Measurements from ENCODE around the gene GPC6.

Gene GPC6

GRCh38 chr13:94291631-94292322 is 1065.2 kb downstream of the GPC6 start:
- Histone ChIP-seq H3K14ac (ENCODE audit: low read length in 2 of 2) (no peak overlapping the region), H3K27ac (ENCODE audit: low read length, poor library complexity, severe bottlenecking) (no peak overlapping the region), H2AFZ (ENCODE audit: low read depth, low read length) (no peak overlapping the region), H2BK5ac (ENCODE audit: low read depth, low read length, poor library complexity, severe bottlenecking) (no peak overlapping the region), H2BK12ac (ENCODE audit: low read length in 2 of 2) (no peak overlapping the region), H3K18ac (ENCODE audit: low read depth in 1 of 2, low read length in 2 of 2) (no peak overlapping the region), H2BK15ac (ENCODE audit: low read depth, poor library complexity, severe bottlenecking) (no peak overlapping the region), H4K8ac (ENCODE audit: low read length) (no peak overlapping the region), H3K79me1 (replicated peaks; ENCODE audit: low read length, poor library complexity, severe bottlenecking) (no peaks in the 10 kb centered on the region), H3K4me3 (ENCODE audit: insufficient read depth in 1 of 2, low read depth in 1 of 2, low read length in 2 of 2) (no peak overlapping the region), H3K4me1 (ENCODE audit: control insufficient read depth, insufficient read depth, low read depth, low read length) (no peaks in the 10 kb centered on the region), H3K4ac (ENCODE audit: low read depth in 1 of 2, low read length in 2 of 2) (no peak overlapping the region), H3K23ac (ENCODE audit: low read length in 2 of 2) (no peak overlapping the region), H2BK120ac (ENCODE audit: low read depth, low read length) (no peak overlapping the region), H3K9ac (ENCODE audit: low read length) (no peak overlapping the region), H4K91ac (ENCODE audit: low read length) (no peak overlapping the region), H3K9me3 (ENCODE audit: control insufficient read depth, low read length) (no peaks in the 10 kb centered on the region), H2AK5ac (ENCODE audit: low read length, severe bottlenecking) (no peak overlapping the region), H3K4me2 (ENCODE audit: low read length, poor library complexity, severe bottlenecking) (no peak overlapping the region), H3K27me3 (ENCODE audit: control insufficient read depth in 1 of 2, insufficient read depth in 1 of 2, low read length in 2 of 2) (no peaks in the 10 kb centered on the region), H3K36me3 (ENCODE audit: control insufficient read depth in 1 of 2, insufficient read depth in 2 of 2, low read depth in 1 of 2, low read length in 2 of 2) (peaks cover 0 to 2% of the 10 kb centered on the region in 2 experiments)
- WGBS: 96% methylated on average over 4 of the region's 5 CpGs
- DNase-seq: no peak

- no peaks in the 10 kb centered on the region for H3K27me3 ChIP-seq (ENCODE audit: control insufficient read depth in 1 of 2, insufficient read depth in 1 of 2, low read length in 2 of 2)
- no peak overlapping the region for H2BK12ac ChIP-seq (ENCODE audit: low read length in 2 of 2)
- H2BK5ac ChIP-seq (ENCODE audit: low read depth, low read length, poor library complexity, severe bottlenecking): no peak overlapping the region
- no peaks in the 10 kb centered on the region for H3K9me3 ChIP-seq (ENCODE audit: control insufficient read depth, low read length)
- H3K23ac ChIP-seq (ENCODE audit: low read length in 2 of 2): no peak overlapping the region
- no peak overlapping the region for H2BK120ac ChIP-seq (ENCODE audit: low read depth, low read length)
- 100% methylated on average over 1 of the region's 1 CpG for WGBS
- H3K27ac ChIP-seq (ENCODE audit: low read length, poor library complexity, severe bottlenecking): no peak overlapping the region
- H3K18ac ChIP-seq (ENCODE audit: low read depth in 1 of 2, low read length in 2 of 2): no peak overlapping the region
- no peak overlapping the region for H3K4ac ChIP-seq (ENCODE audit: low read depth in 1 of 2, low read length in 2 of 2)
- H4K8ac ChIP-seq (ENCODE audit: low read length): no peak overlapping the region
- no peak overlapping the region for H3K9ac ChIP-seq (ENCODE audit: low read length)
- no peak overlapping the region for H3K14ac ChIP-seq (ENCODE audit: low read length in 2 of 2)
- no peak overlapping the region for H3K4me2 ChIP-seq (ENCODE audit: low read length, poor library complexity, severe bottlenecking)
- no peaks in the 10 kb centered on the region for H3K4me1 ChIP-seq (ENCODE audit: control insufficient read depth, insufficient read depth, low read depth, low read length)
- no peak overlapping the region for H2BK15ac ChIP-seq (ENCODE audit: low read depth, poor library complexity, severe bottlenecking)
- peaks cover 0 to 2% of the 10 kb centered on the region in 2 experiments for H3K36me3 ChIP-seq (ENCODE audit: control insufficient read depth in 1 of 2, insufficient read depth in 2 of 2, low read depth in 1 of 2, low read length in 2 of 2)
- no peak overlapping the region for H3K4me3 ChIP-seq (ENCODE audit: insufficient read depth in 1 of 2, low read depth in 1 of 2, low read length in 2 of 2)
- H4K91ac ChIP-seq (ENCODE audit: low read length): no peak overlapping the region
- no peak overlapping the region for H2AK5ac ChIP-seq (ENCODE audit: low read length, severe bottlenecking)
- H3K79me1 ChIP-seq (replicated peaks; ENCODE audit: low read length, poor library complexity, severe bottlenecking): no peaks in the 10 kb centered on the region
- no peak overlapping the region for H2AFZ ChIP-seq (ENCODE audit: low read depth, low read length)
- DNase-seq: no peak
Measured at GRCh38 chr13:94292323-94292640, 1065.7 kb downstream of the GPC6 start.

- Histone ChIP-seq H2AK5ac (ENCODE audit: low read length, severe bottlenecking) (no peak overlapping the region), H3K4me2 (ENCODE audit: low read length, poor library complexity, severe bottlenecking) (no peak overlapping the region), H3K27ac (ENCODE audit: low read length, poor library complexity, severe bottlenecking) (no peak overlapping the region), H3K4me3 (ENCODE audit: insufficient read depth in 1 of 2, low read depth in 1 of 2, low read length in 2 of 2) (no peak overlapping the region), H3K27me3 (ENCODE audit: control insufficient read depth in 1 of 2, insufficient read depth in 1 of 2, low read length in 2 of 2) (no peaks in the 10 kb centered on the region), H4K91ac (ENCODE audit: low read length) (no peak overlapping the region), H3K4me1 (ENCODE audit: control insufficient read depth, insufficient read depth, low read depth, low read length) (no peaks in the 10 kb centered on the region), H3K23ac (ENCODE audit: low read length in 2 of 2) (no peak overlapping the region), H3K36me3 (ENCODE audit: control insufficient read depth in 1 of 2, insufficient read depth in 2 of 2, low read depth in 1 of 2, low read length in 2 of 2) (no peaks in the 10 kb centered on the region), H2BK120ac (ENCODE audit: low read depth, low read length) (no peak overlapping the region), H3K79me1 (replicated peaks; ENCODE audit: low read length, poor library complexity, severe bottlenecking) (no peaks in the 10 kb centered on the region), H3K18ac (ENCODE audit: low read depth in 1 of 2, low read length in 2 of 2) (no peak overlapping the region), H2AFZ (ENCODE audit: low read depth, low read length) (no peak overlapping the region), H3K14ac (ENCODE audit: low read length in 2 of 2) (no peak overlapping the region), H2BK12ac (ENCODE audit: low read length in 2 of 2) (no peak overlapping the region), H3K4ac (ENCODE audit: low read depth in 1 of 2, low read length in 2 of 2) (no peak overlapping the region), H3K9ac (ENCODE audit: low read length) (no peak overlapping the region), H2BK5ac (ENCODE audit: low read depth, low read length, poor library complexity, severe bottlenecking) (no peak overlapping the region), H3K9me3 (ENCODE audit: control insufficient read depth, low read length) (no peaks in the 10 kb centered on the region), H2BK15ac (ENCODE audit: low read depth, poor library complexity, severe bottlenecking) (no peak overlapping the region), H4K8ac (ENCODE audit: low read length) (no peak overlapping the region)
- DNase-seq: no peak
- 86% methylated on average over 2 of the region's 3 CpGs for WGBS
Measured at GRCh38 chr13:94296471-94296870, 1069.9 kb downstream of the GPC6 start.

GRCh38 chr13:94298346-94298745 is 1071.7 kb downstream of the GPC6 start:
- Histone ChIP-seq H3K4me3 (ENCODE audit: insufficient read depth in 1 of 2, low read depth in 1 of 2, low read length in 2 of 2) (no peak overlapping the region), H3K18ac (ENCODE audit: low read depth in 1 of 2, low read length in 2 of 2) (no peak overlapping the region), H3K27me3 (ENCODE audit: control insufficient read depth in 1 of 2, insufficient read depth in 1 of 2, low read length in 2 of 2) (no peaks in the 10 kb centered on the region), H2BK120ac (ENCODE audit: low read depth, low read length) (no peak overlapping the region), H3K9ac (ENCODE audit: low read length) (no peak overlapping the region), H3K4me1 (ENCODE audit: control insufficient read depth, insufficient read depth, low read depth, low read length) (no peaks in the 10 kb centered on the region), H3K23ac (ENCODE audit: low read length in 2 of 2) (no peak overlapping the region), H3K36me3 (ENCODE audit: control insufficient read depth in 1 of 2, insufficient read depth in 2 of 2, low read depth in 1 of 2, low read length in 2 of 2) (no peaks in the 10 kb centered on the region), H3K79me1 (replicated peaks; ENCODE audit: low read length, poor library complexity, severe bottlenecking) (no peaks in the 10 kb centered on the region), H4K91ac (ENCODE audit: low read length) (no peak overlapping the region), H2BK12ac (ENCODE audit: low read length in 2 of 2) (peak overlapping the region in 1 of 2 experiments; percentile 80), H2BK5ac (ENCODE audit: low read depth, low read length, poor library complexity, severe bottlenecking) (no peak overlapping the region), H2AFZ (ENCODE audit: low read depth, low read length) (no peak overlapping the region), H3K4me2 (ENCODE audit: low read length, poor library complexity, severe bottlenecking) (no peak overlapping the region), H3K4ac (ENCODE audit: low read depth in 1 of 2, low read length in 2 of 2) (no peak overlapping the region), H2AK5ac (ENCODE audit: low read length, severe bottlenecking) (no peak overlapping the region), H3K14ac (ENCODE audit: low read length in 2 of 2) (no peak overlapping the region), H3K27ac (ENCODE audit: low read length, poor library complexity, severe bottlenecking) (no peak overlapping the region), H2BK15ac (ENCODE audit: low read depth, poor library complexity, severe bottlenecking) (no peak overlapping the region), H3K9me3 (ENCODE audit: control insufficient read depth, low read length) (no peaks in the 10 kb centered on the region), H4K8ac (ENCODE audit: low read length) (no peak overlapping the region)
- WGBS: 74% methylated on average over 3 of the region's 4 CpGs
- no peak for DNase-seq

Data from mesenchymal stem cell (in vitro differentiated cells and primary cell).